Activated CD8-positive, alpha-beta T cell treated with anti-CD3 and anti-CD28 coated beads for 36 hours (primary cell): Measurements from ENCODE around the gene PDCD2L. TPM values are rescaled to one million over a fixed set of nuclear protein-coding genes. Genes with fewer than 3 reads are reported as not detected.

ENCODE experiments used
- ATAC-seq: fragments of 200-7000 bp; cut with Tn5 transposase; one replicate; pipeline ENCODE4 v1.10.0; 2021; ENCODE audit warnings: mild to moderate bottlenecking, moderate library complexity
- CTCF ChIA-PET: fragments of 350-600 bp; sonication (Branson Sonifier 250); formaldehyde crosslinking; loops from one replicate; lab custom pipeline; 2021; ENCODE audit warnings: antibody characterized with exemption; lab: Charles Lee
- POLR2A ChIA-PET: fragments of 350-600 bp; sonication (Branson Sonifier 250); formaldehyde crosslinking; loops from one replicate; lab custom pipeline; 2021; ENCODE audit warnings: antibody characterized with exemption; lab: Charles Lee
- DNase-seq: peaks from one replicate; pipeline ENCODE4 v3.0.0-alpha.2; 2020
- H3K27ac Mint-ChIP-seq: one replicate; pipeline ENCODE4 v1.8.0; 2021; ENCODE audit warnings: mild to moderate bottlenecking, mixed read lengths
- H3K27me3 Mint-ChIP-seq: one replicate; pipeline ENCODE4 v1.8.0; 2021; ENCODE audit warnings: mixed read lengths
- H3K36me3 Mint-ChIP-seq: one replicate; pipeline ENCODE4 v1.8.0; 2021; ENCODE audit warnings: low read depth, mixed read lengths
- H3K4me1 Mint-ChIP-seq: one replicate; pipeline ENCODE4 v1.8.0; 2021; ENCODE audit warnings: low read depth, mixed read lengths
- H3K4me3 Mint-ChIP-seq: one replicate; pipeline ENCODE4 v1.8.0; 2021; ENCODE audit warnings: mild to moderate bottlenecking, moderate library complexity, mixed read lengths
- H3K9me3 Mint-ChIP-seq: one replicate; pipeline ENCODE4 v1.8.0; 2021; ENCODE audit warnings: mixed read lengths
- CTCF ChIP-seq: fragments of 200-600 bp; IDR thresholded peaks from one replicate; pipeline ENCODE4 v1.8.0; 2022; ENCODE audit warnings: antibody characterized with exemption, mild to moderate bottlenecking
- intact Hi-C: fragments of 100-400 bp; cut with micrococcal nuclease; formaldehyde crosslinking; loops from one replicate; pipeline ENCODE4 v1.10.0; 2022
- total RNA-seq, 2 experiments: library from RNA; stranded (reverse); gene quantifications; one replicate each; pipeline ENCODE4 v1.2.3, GENCODE V29; 2021

The PDCD2L gene
- total RNA-seq, 2 experiments from 2014 or later: 39.9 to 42.1 TPM

- intact Hi-C loops: no loop called here
- no peak overlapping the region for H3K27ac Mint-ChIP-seq
- H3K4me1 Mint-ChIP-seq: peaks cover 15% of the 10 kb centered on the region
- H3K4me3 Mint-ChIP-seq: peak overlapping the region; percentile 45
- DNase-seq (no peak), ATAC-seq (no peak)
- H3K9me3 Mint-ChIP-seq: no peaks in the 10 kb centered on the region
- peaks cover 25% of the 10 kb centered on the region for H3K36me3 Mint-ChIP-seq
- CTCF ChIA-PET: interaction anchor here (0.7 to 1.6 kb wide), 3 partner anchors 9 to 26 kb away, joined by 3 to 4 read pairs (median 4); no protein-coding TSS in a partner anchor
- POLR2A ChIA-PET: interaction anchor here (1.2 to 5.5 kb wide), 5 partner anchors 10 to 34 kb away, joined by 4 to 24 read pairs (median 16); partner anchors contain the start of gene UBA2
- no peaks in the 10 kb centered on the region for H3K27me3 Mint-ChIP-seq
- no peak for TF ChIP-seq CTCF
Measured at GRCh38 chr19:34405892-34406660, 1.9 kb downstream of the PDCD2L start.

- POLR2A ChIA-PET: interaction anchor here (0.9 to 1.1 kb wide), 2 partner anchors 9 to 25 kb away, joined by 3 to 4 read pairs; no protein-coding TSS in a partner anchor
- Mint-ChIP-seq H3K4me1 (peaks cover 15% of the 10 kb centered on the region), H3K9me3 (no peaks in the 10 kb centered on the region), H3K27ac (no peak overlapping the region), H3K27me3 (no peaks in the 10 kb centered on the region), H3K36me3 (peaks cover 29% of the 10 kb centered on the region), H3K4me3 (no peak overlapping the region)
- no peak for DNase-seq
- CTCF ChIA-PET: no interaction called here
- intact Hi-C loops: no loop called here
- ATAC-seq: no peak
- no peak for TF ChIP-seq CTCF
Measured at GRCh38 chr19:34408411-34408810, 4.2 kb downstream of the PDCD2L start.

GRCh38 chr19:34409189-34410164 is 5.3 kb downstream of the PDCD2L start:
- Mint-ChIP-seq H3K4me1 (peaks cover 13% of the 10 kb centered on the region), H3K27ac (no peak overlapping the region), H3K27me3 (no peaks in the 10 kb centered on the region), H3K36me3 (peaks cover 31% of the 10 kb centered on the region), H3K9me3 (no peaks in the 10 kb centered on the region), H3K4me3 (no peak overlapping the region)
- ATAC-seq (no peak), DNase-seq (no peak)
- intact Hi-C loops: no loop called here
- ChIA-PET CTCF (interaction anchor here (0.9 kb wide), 1 partner anchor 21 kb away, joined by 4 read pairs; no protein-coding TSS in a partner anchor), POLR2A (interaction anchor here (1.1 kb wide), 1 partner anchor 26 kb away, joined by 4 read pairs; no protein-coding TSS in a partner anchor)
- TF ChIP-seq CTCF: no peak

- no peaks in the 10 kb centered on the region for H3K27me3 Mint-ChIP-seq
- peaks cover 9% of the 10 kb centered on the region for H3K4me1 Mint-ChIP-seq
- DNase-seq: no peak
- intact Hi-C loops: no loop called here
- H3K36me3 Mint-ChIP-seq: peaks cover 35% of the 10 kb centered on the region
- POLR2A ChIA-PET: interaction anchor here (1.0 to 2.5 kb wide), 3 partner anchors 12 to 24 kb away, joined by 3 to 7 read pairs (median 3); partner anchors contain the start of gene UBA2
- no peak overlapping the region for H3K4me3 Mint-ChIP-seq
- TF ChIP-seq CTCF: no peak
- ATAC-seq: no peak
- no peak overlapping the region for H3K27ac Mint-ChIP-seq
- no peaks in the 10 kb centered on the region for H3K9me3 Mint-ChIP-seq
- CTCF ChIA-PET: no interaction called here
Measured at GRCh38 chr19:34411216-34411615, 7.0 kb downstream of the PDCD2L start.
